ENCODE measurements around the gene SPIN1. TPM values are rescaled to one million over a fixed set of nuclear protein-coding genes. Genes with fewer than 3 reads are reported as not detected.

Gene SPIN1
- total RNA-seq, 4 donors from 2014 or later = 44.3 to 49.6 (median 49.5) TPM

- no peak for DNase-seq (ENCODE audit: low spot score in 2 of 2)
- TF ChIP-seq CTCF (IDR thresholded peaks at IDR 0.05) (no peak), POLR2A (IDR thresholded peaks at IDR 0.05) (no peak)
- 93 to 96% methylated on average over 9 of the region's 9 CpGs for WGBS, 2 donors
- intact Hi-C loops (cut with DNase I; ENCODE audit: low total_unique reads) = no loop called here
- no peak overlapping the region for H3K4me3 ChIP-seq (ENCODE audit: low read depth, poor library complexity, severe bottlenecking)
Measured at GRCh38 chr9:88468226-88468625, 80.0 kb downstream of the SPIN1 start.

GRCh38 chr9:88476491-88477271 is 88.4 kb downstream of the SPIN1 start:
- no peak for DNase-seq (ENCODE audit: low spot score in 2 of 2)
- no peak overlapping the region for H3K4me3 ChIP-seq (ENCODE audit: low read depth, poor library complexity, severe bottlenecking)
- no peak for TF ChIP-seq POLR2A (IDR thresholded peaks at IDR 0.05)
- TF ChIP-seq CTCF (IDR thresholded peaks at IDR 0.05) = no peak
- intact Hi-C loops (cut with DNase I; ENCODE audit: low total_unique reads) = no loop called here
- WGBS, 2 donors = 78 to 83% methylated on average over 11 of the region's 11 CpGs

GRCh38 chr9:88477300-88477751 is 89.1 kb downstream of the SPIN1 start:
- intact Hi-C loops (cut with DNase I; ENCODE audit: low total_unique reads) = no loop called here
- WGBS, 2 donors = 75 to 84% methylated on average over 3 of the region's 3 CpGs
- TF ChIP-seq POLR2A (IDR thresholded peaks at IDR 0.05) = no peak
- TF ChIP-seq CTCF (IDR thresholded peaks at IDR 0.05) = no peak
- H3K4me3 ChIP-seq (ENCODE audit: low read depth, poor library complexity, severe bottlenecking) = no peak overlapping the region
- DNase-seq (ENCODE audit: low spot score in 2 of 2) = no peak

GRCh38 chr9:88478246-88478645 is 90.0 kb downstream of the SPIN1 start:
- DNase-seq (ENCODE audit: low spot score in 2 of 2) = no peak
- intact Hi-C loops (cut with DNase I; ENCODE audit: low total_unique reads) = no loop called here
- WGBS, 2 donors = 82 to 83% methylated on average over 3 of the region's 3 CpGs
- TF ChIP-seq POLR2A (IDR thresholded peaks at IDR 0.05) (no peak), CTCF (IDR thresholded peaks at IDR 0.05) (no peak)
- H3K4me3 ChIP-seq (ENCODE audit: low read depth, poor library complexity, severe bottlenecking) = no peak overlapping the region

- WGBS, 2 donors = 85 to 93% methylated on average over 4 of the region's 4 CpGs
- intact Hi-C loops (cut with DNase I; ENCODE audit: low total_unique reads) = no loop called here
- DNase-seq (ENCODE audit: low spot score in 2 of 2) = no peak
Measured at GRCh38 chr9:88481933-88482332, 93.7 kb downstream of the SPIN1 start.

More at GRCh38 chr9:88481933-88482332, 93.7 kb downstream of the SPIN1 start:
- no peak for TF ChIP-seq POLR2A (IDR thresholded peaks at IDR 0.05)
- TF ChIP-seq CTCF (IDR thresholded peaks at IDR 0.05) = no peak
- H3K4me3 ChIP-seq (ENCODE audit: low read depth, poor library complexity, severe bottlenecking) = no peak overlapping the region
